Neural crest cell (in vitro differentiated cells): ENCODE data around the gene IGF2. TPM values are rescaled to one million over a fixed set of nuclear protein-coding genes. Genes with fewer than 3 reads are reported as not detected.

Experiments
- DNase-seq: peaks from one replicate; pipeline ENCODE4 v3.0.0; 2021; ENCODE audit warnings: low read depth, mixed read lengths, low spot score
- H3K27ac Mint-ChIP-seq: one replicate; pipeline ENCODE4 v1.8.0; 2021; ENCODE audit warnings: mild to moderate bottlenecking, mixed read lengths; ENCODE audit not compliant: unreplicated experiment
- H3K27me3 Mint-ChIP-seq: 2 replicates; pipeline ENCODE4 v1.8.0; 2021; ENCODE audit warnings: low read depth, mild to moderate bottlenecking, mixed read lengths
- H3K36me3 Mint-ChIP-seq: 2 replicates; pipeline ENCODE4 v1.8.0; 2021; ENCODE audit warnings: low read depth, mild to moderate bottlenecking, mixed read lengths
- H3K4me1 Mint-ChIP-seq: 2 replicates; pipeline ENCODE4 v1.8.0; 2021; ENCODE audit warnings: mixed read lengths
- H3K4me3 Mint-ChIP-seq: one replicate; pipeline ENCODE4 v1.8.0; 2021; ENCODE audit warnings: mild to moderate bottlenecking, mixed read lengths
- H3K9me3 Mint-ChIP-seq: 2 replicates; pipeline ENCODE4 v1.8.0; 2021; ENCODE audit warnings: mixed read lengths
- total RNA-seq: library from RNA; stranded (reverse); gene quantifications from 2 replicates; pipeline ENCODE4 v1.2.1, GENCODE V29; 2021
- TF ChIP-seq, protein P1 (sequence below): fragments of 200-600 bp; sonication (generic); conservative IDR thresholded peaks from 2 replicates; pipeline ENCODE4 v1.5.0; 2021; ENCODE audit warnings: antibody characterized with exemption, mild to moderate bottlenecking

The IGF2 gene
- total RNA-seq, 1 donor from 2014 or later = 20.1 TPM

GRCh38 chr11:2136209-2136951, 2.8 kb downstream of the IGF2 start:
- no peak for DNase-seq
- Mint-ChIP-seq H3K27me3 (peaks cover 69% of the 10 kb centered on the region), H3K27ac (no peak overlapping the region), H3K9me3 (no peaks in the 10 kb centered on the region), H3K4me1 (peaks cover 8% of the 10 kb centered on the region), H3K4me3 (peak overlapping the region; percentile 20), H3K36me3 (no peaks in the 10 kb centered on the region)
- TF ChIP-seq, protein P1, sequence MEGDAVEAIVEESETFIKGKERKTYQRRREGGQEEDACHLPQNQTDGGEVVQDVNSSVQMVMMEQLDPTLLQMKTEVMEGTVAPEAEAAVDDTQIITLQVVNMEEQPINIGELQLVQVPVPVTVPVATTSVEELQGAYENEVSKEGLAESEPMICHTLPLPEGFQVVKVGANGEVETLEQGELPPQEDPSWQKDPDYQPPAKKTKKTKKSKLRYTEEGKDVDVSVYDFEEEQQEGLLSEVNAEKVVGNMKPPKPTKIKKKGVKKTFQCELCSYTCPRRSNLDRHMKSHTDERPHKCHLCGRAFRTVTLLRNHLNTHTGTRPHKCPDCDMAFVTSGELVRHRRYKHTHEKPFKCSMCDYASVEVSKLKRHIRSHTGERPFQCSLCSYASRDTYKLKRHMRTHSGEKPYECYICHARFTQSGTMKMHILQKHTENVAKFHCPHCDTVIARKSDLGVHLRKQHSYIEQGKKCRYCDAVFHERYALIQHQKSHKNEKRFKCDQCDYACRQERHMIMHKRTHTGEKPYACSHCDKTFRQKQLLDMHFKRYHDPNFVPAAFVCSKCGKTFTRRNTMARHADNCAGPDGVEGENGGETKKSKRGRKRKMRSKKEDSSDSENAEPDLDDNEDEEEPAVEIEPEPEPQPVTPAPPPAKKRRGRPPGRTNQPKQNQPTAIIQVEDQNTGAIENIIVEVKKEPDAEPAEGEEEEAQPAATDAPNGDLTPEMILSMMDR = no peak

- H3K4me3 Mint-ChIP-seq = peak overlapping the region; percentile 20
- H3K27ac Mint-ChIP-seq = no peak overlapping the region
- H3K27me3 Mint-ChIP-seq = peaks cover 69% of the 10 kb centered on the region
- H3K36me3 Mint-ChIP-seq = no peaks in the 10 kb centered on the region
- TF ChIP-seq, protein P1 = no peak
- H3K9me3 Mint-ChIP-seq = no peaks in the 10 kb centered on the region
- DNase-seq = no peak
- peaks cover 11% of the 10 kb centered on the region for H3K4me1 Mint-ChIP-seq
Measured at GRCh38 chr11:2135648-2136201, 3.5 kb downstream of the IGF2 start.

- DNase-seq = no peak
- no peaks in the 10 kb centered on the region for H3K9me3 Mint-ChIP-seq
- H3K4me3 Mint-ChIP-seq = no peak overlapping the region
- no peaks in the 10 kb centered on the region for H3K36me3 Mint-ChIP-seq
- TF ChIP-seq, protein P1 = no peak
- peaks cover 62% of the 10 kb centered on the region for H3K27me3 Mint-ChIP-seq
- H3K27ac Mint-ChIP-seq = no peak overlapping the region
- H3K4me1 Mint-ChIP-seq = peaks cover 11% of the 10 kb centered on the region
Measured at GRCh38 chr11:2135018-2135569, 4.1 kb downstream of the IGF2 start.

GRCh38 chr11:2134022-2135010, 4.9 kb downstream of the IGF2 start:
- TF ChIP-seq, protein P1 = no peak
- Mint-ChIP-seq H3K4me3 (no peak overlapping the region), H3K36me3 (no peaks in the 10 kb centered on the region), H3K9me3 (no peaks in the 10 kb centered on the region), H3K27me3 (peaks cover 59% of the 10 kb centered on the region), H3K4me1 (peaks cover 11% of the 10 kb centered on the region), H3K27ac (no peak overlapping the region)
- DNase-seq = no peak
